Measurements from ENCODE around the gene TRAIP. TPM values are rescaled to one million over a fixed set of nuclear protein-coding genes. Genes with fewer than 3 reads are reported as not detected.
A peak's percentile ranks its signal among the peaks of the same experiment; 100 is the strongest.
"Not testable (repeated sequence)": the region's sequence is repeated elsewhere in the genome, so short reads cannot be mapped to it uniquely, and the experiment has no call there.

The TRAIP gene, protein sequence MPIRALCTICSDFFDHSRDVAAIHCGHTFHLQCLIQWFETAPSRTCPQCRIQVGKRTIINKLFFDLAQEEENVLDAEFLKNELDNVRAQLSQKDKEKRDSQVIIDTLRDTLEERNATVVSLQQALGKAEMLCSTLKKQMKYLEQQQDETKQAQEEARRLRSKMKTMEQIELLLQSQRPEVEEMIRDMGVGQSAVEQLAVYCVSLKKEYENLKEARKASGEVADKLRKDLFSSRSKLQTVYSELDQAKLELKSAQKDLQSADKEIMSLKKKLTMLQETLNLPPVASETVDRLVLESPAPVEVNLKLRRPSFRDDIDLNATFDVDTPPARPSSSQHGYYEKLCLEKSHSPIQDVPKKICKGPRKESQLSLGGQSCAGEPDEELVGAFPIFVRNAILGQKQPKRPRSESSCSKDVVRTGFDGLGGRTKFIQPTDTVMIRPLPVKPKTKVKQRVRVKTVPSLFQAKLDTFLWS
- 1 to 10 TPM in 3 of 4 donors, under 1 TPM in 1; 0.68 to 1.5 (median 1.3) TPM for total RNA-seq
- polyA plus RNA-seq = 0.81 TPM
- long read RNA-seq, donor 1, partial matches to known transcripts = 0 of 1 reads
- long read RNA-seq, donor 1, other reads (novel, unspliced or antisense) = 0 of 1 reads
- long read RNA-seq, donor 2, partial matches to known transcripts = 0 of 2 reads
- long read RNA-seq, donor 2, other reads (novel, unspliced or antisense) = 2 of 2 reads
- long read RNA-seq, donor 3, partial matches to known transcripts = 0 of 2 reads
- long read RNA-seq, donor 3, other reads (novel, unspliced or antisense) = 2 of 2 reads
- long read RNA-seq, donor 4 = 0 reads

DNA sequence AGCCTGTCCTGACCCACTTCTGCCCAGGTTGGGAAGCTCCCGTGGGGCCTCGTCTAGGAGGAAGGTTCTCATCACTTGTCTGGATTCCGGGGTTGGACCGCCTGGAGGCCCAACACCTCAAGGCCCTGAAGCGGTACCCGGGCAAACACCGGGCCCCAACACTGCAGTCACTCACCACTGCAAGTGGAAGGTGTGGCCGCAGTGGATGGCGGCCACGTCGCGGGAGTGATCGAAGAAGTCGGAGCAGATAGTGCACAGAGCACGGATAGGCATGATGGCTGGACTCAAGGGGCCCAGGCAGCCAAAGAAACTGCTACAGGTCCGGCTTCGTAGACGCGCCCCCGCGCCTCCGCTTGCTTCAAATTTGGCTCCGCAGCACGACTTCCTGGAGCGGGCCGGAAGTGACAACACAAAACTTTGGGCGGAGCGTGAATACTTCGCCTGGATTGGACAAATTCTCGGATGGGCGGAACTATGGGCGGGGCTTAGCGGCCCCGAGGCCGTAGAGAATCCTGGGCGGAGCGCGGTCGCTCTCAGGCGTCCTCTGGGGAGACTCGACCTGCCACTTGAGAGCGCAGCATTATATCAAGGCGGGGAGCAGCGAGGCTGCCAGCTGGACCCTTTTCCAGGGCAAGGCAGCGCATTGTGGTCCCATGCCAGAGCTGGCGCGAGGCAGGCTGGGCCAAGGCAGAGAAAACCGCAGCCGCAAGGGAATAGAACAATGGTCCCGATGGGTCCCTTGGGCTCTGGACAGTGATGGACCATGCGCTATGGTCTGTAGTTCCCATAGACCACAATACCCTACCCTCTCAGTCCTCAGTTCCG, at the start of gene TRAIP:
Gene TRAIP (minus strand): TSS at position 384 of the 825 bp plus-strand sequence. CDS start 111 bp downstream, at position 273.
- peak; percentile 94 to 97 (median 97) for DNase-seq
- Histone ChIP-seq H3K4me3 (ENCODE audit: low read length) (peak within 1 kb of the TSS; percentile 46), H3K9me3 (ENCODE audit: control insufficient read depth, low read length) (no peaks in the 10 kb centered on the region), H3K4me1 (ENCODE audit: control insufficient read depth, insufficient read depth, low read length) (no peaks in the 10 kb centered on the region), H3K27ac (ENCODE audit: low read length) (peak within 1 kb of the TSS; percentile 82), H3K27me3 (ENCODE audit: control insufficient read depth, insufficient read depth) (no peaks in the 10 kb centered on the region)
- WGBS = 2% methylated on average over 52 of the region's 52 CpGs
- intact Hi-C loops (cut with DNase I) = no loop called here
- peak; percentile 98 to 99 for ATAC-seq

DNA sequence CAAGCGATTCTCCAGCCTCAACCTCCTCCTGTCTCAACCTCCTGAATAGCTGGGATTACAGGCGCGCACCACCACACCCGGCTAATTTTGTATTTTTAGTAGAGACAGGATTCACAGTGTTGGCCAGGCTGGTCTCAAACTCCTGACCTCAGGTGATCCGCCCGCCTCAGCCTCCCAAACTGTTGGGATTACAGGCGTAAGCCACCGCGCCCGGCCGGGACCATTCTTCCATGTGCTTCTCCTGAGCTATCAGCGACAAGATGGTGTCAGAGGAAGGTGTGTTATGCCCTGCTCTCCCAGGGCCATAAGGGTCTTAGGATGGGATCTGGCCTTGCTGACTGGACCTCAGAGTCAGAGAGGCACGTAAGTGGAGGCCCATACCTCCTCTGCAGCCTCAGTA, 48.1 kb upstream of the TRAIP start:
- not testable (repeated sequence) for H3K27me3 ChIP-seq (ENCODE audit: control insufficient read depth, insufficient read depth); H3K4me1 ChIP-seq (ENCODE audit: control insufficient read depth, insufficient read depth, low read length); H3K4me3 ChIP-seq (ENCODE audit: low read length); H3K27ac ChIP-seq (ENCODE audit: low read length); ATAC-seq; DNase-seq; H3K9me3 ChIP-seq (ENCODE audit: control insufficient read depth, low read length)
- intact Hi-C loops (cut with DNase I) = loop anchor here in 2 of 4 donors (5.0 to 10.0 kb wide), 2 partner anchors 100 to 102 kb away; partner anchors contain the start of gene INKA1 (in 2 of the 2)
- 98% methylated on average over 13 of the region's 13 CpGs for WGBS

DNA sequence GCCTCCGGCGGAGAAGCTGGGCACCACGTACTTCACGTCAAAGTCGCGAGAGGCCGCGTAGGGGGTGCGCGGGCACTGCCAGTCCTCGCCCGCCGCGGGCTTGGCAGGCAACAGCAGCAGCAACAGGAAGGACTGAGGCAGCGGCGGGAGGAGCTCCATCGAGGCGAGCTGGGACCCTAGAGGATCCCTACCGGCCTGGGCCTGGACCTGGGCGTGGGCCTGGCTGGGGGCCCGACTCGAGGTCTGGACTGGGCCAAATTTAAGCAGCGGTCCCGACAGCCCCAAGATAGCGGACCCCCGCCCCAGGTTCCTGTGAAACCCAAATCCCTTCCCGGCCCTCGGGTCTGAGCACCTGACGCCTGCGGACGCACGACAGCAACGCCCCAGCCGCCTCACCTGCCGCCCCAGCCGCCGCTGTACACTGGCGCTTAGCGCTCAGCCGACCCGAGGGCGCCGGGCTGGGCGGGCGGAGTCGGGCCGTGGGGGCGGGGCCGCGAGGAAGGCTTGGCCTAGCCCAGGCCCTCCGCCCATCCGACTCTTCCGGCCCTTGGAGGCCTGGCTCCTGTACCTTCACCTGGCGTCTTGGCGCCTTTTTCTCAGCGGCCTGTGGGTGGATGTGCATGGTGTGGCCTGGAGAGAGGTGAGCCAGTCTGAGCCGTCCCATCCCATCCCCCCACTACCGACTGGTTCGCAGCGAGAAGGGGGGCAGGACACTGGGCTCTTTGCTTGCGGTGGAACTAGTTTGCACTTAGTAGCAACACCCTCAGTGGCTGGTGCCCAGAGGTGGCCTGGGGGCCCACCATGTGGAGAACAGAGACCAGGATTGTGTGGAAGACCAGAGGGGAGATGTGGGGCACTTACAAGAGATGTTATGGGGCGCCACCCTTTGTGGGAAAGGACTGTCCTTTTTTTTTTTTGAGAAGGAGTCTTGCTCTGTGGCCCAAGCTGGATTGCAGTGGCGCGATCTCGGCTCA, 47.4 kb upstream of the TRAIP start, which contains the start of gene MST1R:
Gene MST1R (minus strand): TSS at position 423 of the 974 bp plus-strand sequence. CDS start 264 bp downstream, at position 159.
- ATAC-seq = peak; percentile 85 to 87
- H3K27ac ChIP-seq (ENCODE audit: low read length) = no peak within 1 kb of the TSS

DNA sequence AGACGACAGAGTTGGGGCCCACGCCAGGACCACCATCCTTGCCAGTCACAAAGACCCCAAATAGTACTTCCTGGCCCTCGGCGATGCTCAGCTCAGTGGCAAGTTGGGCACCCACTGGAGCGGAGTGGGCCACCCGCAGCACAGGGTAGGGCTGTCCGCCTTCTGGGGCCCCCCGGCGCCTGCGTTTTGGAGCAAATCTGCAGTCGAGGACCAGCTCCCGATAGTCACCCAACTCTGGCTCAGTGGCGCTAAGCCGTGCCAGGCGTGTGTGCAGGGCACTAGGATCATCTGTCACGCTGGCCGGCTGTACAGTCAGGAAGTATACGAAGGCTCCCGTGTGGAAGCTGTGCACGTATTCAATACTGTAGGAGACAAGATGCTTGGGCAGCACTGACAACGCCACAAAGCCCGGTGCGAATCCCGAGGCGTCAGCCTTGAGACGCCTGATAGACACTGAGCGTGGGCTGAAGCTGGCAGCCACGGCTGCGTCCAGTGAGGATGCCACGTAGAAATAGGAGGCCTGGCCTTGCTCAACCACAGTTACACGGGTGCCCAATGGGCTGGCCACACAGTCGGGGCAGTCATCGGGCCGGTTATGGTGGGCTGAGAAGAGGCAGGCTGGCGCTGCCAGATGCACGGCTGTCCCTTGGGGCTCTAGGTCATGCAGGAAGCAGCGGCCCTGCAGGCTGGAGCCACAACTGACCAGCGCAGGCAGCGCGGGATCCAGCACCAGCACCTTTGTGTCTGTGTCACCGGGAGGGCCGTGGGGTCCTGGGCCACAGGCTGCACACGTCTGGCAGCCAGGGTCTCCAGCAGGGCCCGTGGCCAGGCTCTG, 46.4 kb upstream of the TRAIP start:
- H3K27ac ChIP-seq (ENCODE audit: low read length) = no peak overlapping the region
- H3K4me1 ChIP-seq (ENCODE audit: control insufficient read depth, insufficient read depth, low read length) = no peaks in the 10 kb centered on the region
- ATAC-seq (no peak), DNase-seq (peak in 1 of 3 donors; percentile 24)
- no peaks in the 10 kb centered on the region for H3K27me3 ChIP-seq (ENCODE audit: control insufficient read depth, insufficient read depth)
- WGBS = 91% methylated on average over 44 of the region's 44 CpGs
- no peaks in the 10 kb centered on the region for H3K9me3 ChIP-seq (ENCODE audit: control insufficient read depth, low read length)
- intact Hi-C loops (cut with DNase I) = loop anchor here in 2 of 4 donors (5.0 to 10.0 kb wide), 2 partner anchors 98 to 100 kb away; partner anchors contain the start of gene INKA1 (in 2 of the 2)
- no peak overlapping the region for H3K4me3 ChIP-seq (ENCODE audit: low read length)

More for the DNA sequence above, 47.4 kb upstream of the TRAIP start, which contains the start of gene MST1R:
- H3K27me3 ChIP-seq (ENCODE audit: control insufficient read depth, insufficient read depth) = no peaks in the 10 kb centered on the region
- no peaks in the 10 kb centered on the region for H3K9me3 ChIP-seq (ENCODE audit: control insufficient read depth, low read length)
- 32% methylated on average over 65 of the region's 65 CpGs for WGBS
- peak within 1 kb of the TSS; percentile 26 for H3K4me3 ChIP-seq (ENCODE audit: low read length)
- intact Hi-C loops (cut with DNase I) = loop anchor here in 2 of 4 donors (5.0 to 10.0 kb wide), 2 partner anchors 99 to 101 kb away; partner anchors contain the start of gene INKA1 (in 2 of the 2)
- H3K4me1 ChIP-seq (ENCODE audit: control insufficient read depth, insufficient read depth, low read length) = no peaks in the 10 kb centered on the region
- peak; percentile 76 to 91 (median 90) for DNase-seq

DNA sequence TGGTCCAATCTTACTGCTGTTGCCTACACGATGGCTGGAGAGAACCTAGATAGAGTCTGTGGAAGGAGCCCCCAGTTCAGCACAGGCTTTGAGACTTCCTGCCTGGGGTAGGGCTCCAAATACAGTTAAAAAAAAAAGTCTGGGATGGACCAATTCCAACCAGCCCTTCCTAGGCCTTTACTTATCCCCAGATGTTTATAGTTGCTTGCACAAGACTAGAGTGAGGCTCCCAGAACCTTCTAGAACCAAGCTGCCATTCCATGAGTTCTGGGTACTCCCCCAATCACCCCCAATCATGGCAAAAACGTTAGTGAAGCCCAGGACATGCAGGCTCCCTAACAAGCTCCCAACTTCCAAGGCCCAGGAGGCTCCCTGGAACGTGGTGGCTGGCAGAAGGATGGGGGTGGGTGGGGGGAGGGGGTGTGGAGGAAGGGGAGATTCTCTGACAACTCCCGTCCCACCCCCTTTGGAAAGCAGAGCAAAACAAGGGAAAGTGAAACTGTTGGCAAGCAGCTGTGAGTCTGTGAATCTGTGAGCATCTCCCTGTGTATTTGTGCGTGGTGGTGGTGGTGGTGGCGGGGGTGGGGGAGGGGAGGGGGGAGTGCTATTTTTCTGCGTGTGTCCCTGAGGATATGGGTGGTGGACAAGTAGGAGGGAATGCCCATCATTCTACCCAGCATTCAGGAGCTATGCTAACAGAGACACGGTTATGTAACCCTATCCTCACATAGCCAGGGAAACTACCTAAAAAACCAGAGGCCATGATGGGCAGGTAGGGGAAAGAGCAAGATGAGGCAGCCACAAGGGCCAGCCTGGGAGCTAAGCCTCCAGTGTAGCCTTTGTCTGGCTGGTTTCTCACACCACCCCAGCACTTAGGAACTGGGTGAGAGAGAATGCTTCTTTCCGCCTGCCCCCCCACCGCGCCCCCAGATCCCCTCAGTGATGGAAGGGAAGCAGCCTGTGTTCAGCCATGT, 45.3 kb upstream of the TRAIP start:
- Histone ChIP-seq H3K4me3 (ENCODE audit: low read length) (no peak overlapping the region), H3K27me3 (ENCODE audit: control insufficient read depth, insufficient read depth) (no peaks in the 10 kb centered on the region), H3K9me3 (ENCODE audit: control insufficient read depth, low read length) (no peaks in the 10 kb centered on the region), H3K4me1 (ENCODE audit: control insufficient read depth, insufficient read depth, low read length) (no peaks in the 10 kb centered on the region), H3K27ac (ENCODE audit: low read length) (no peak overlapping the region)
- ATAC-seq (no peak), DNase-seq (no peak)
- WGBS = 57% methylated on average over 11 of the region's 11 CpGs
- intact Hi-C loops (cut with DNase I) = loop anchor here in 2 of 4 donors (5.0 to 10.0 kb wide), 2 partner anchors 97 to 99 kb away; partner anchors contain the start of gene INKA1 (in 2 of the 2)

DNA sequence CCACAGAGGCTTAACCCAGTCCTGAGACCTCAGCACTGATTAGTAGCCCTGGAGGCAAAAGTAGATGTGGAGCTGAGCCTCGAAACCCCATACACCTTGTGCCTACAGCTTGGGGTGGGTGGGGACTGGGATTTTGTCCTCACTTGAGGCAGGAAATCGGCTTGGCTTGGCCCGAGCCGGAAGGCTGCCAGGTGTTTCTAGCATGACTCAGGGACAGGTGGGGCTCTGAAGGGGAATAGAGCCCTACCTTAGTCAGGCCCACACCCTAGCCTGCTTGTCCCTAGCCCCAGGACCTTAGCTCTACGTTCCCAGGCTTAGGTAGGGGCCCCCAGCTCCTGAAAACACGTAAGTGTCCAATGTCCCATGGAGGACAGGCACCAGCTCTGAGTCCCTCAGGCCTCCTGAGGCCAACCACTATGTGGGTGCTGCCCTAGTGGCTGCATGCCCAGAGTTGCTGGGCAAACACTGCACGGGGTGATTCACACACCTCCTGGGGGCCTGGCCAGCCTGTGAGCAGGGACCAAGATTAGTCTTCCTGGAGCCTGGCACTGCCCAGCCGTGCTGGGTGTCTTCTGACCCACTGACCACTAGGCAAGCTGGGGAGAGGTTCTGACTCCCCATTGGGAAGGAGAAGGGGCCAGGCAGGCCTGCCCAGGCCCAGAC, 44.3 kb upstream of the TRAIP start:
- intact Hi-C loops (cut with DNase I) = loop anchor here in 2 of 4 donors (5.0 to 10.0 kb wide), 2 partner anchors 96 to 98 kb away; partner anchors contain the start of gene INKA1 (in 2 of the 2)
- WGBS = 67% methylated on average over 8 of the region's 8 CpGs
- DNase-seq = peak; percentile 46 to 72 (median 69)
- ATAC-seq = peak; percentile 54 to 55
- Histone ChIP-seq H3K27ac (ENCODE audit: low read length) (no peak overlapping the region), H3K9me3 (ENCODE audit: control insufficient read depth, low read length) (no peaks in the 10 kb centered on the region), H3K27me3 (ENCODE audit: control insufficient read depth, insufficient read depth) (no peaks in the 10 kb centered on the region), H3K4me1 (ENCODE audit: control insufficient read depth, insufficient read depth, low read length) (no peaks in the 10 kb centered on the region), H3K4me3 (ENCODE audit: low read length) (no peak overlapping the region)

DNA sequence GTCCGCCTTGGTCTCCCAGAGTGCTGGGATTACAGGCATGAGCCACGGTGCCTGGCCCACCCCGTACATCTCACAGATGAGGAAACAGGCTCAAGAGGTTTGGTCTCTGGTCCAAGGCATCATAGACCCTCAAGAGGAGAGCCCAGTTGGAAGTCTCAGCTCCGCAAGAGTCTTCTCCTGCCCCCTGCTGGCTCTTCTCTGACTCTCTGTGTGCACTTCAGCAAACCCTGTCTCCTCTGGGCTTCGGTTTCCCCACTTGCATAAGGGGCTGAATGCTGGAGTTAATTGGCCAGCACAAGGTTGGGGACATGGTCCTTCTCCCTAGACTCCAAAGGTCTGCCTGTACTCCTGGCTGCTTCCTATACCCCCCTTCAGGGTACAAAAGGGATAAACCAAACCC, 43.5 kb upstream of the TRAIP start:
- 64% methylated on average over 5 of the region's 5 CpGs for whole genome bisulfite sequencing
- ATAC-seq = no peak
- no peaks in the 10 kb centered on the region for H3K9me3 ChIP-seq (ENCODE audit: control insufficient read depth, low read length)
- no peak overlapping the region for H3K4me3 ChIP-seq (ENCODE audit: low read length)
- no peaks in the 10 kb centered on the region for H3K4me1 ChIP-seq (ENCODE audit: control insufficient read depth, insufficient read depth, low read length)
- no peak overlapping the region for H3K27ac ChIP-seq (ENCODE audit: low read length)
- no peak for DNase-seq
- intact Hi-C loops (cut with DNase I) = loop anchor here in 2 of 4 donors (5.0 to 10.0 kb wide), 2 partner anchors 95 to 98 kb away; partner anchors contain the start of gene INKA1 (in 2 of the 2)
- H3K27me3 ChIP-seq (ENCODE audit: control insufficient read depth, insufficient read depth) = no peaks in the 10 kb centered on the region

DNA sequence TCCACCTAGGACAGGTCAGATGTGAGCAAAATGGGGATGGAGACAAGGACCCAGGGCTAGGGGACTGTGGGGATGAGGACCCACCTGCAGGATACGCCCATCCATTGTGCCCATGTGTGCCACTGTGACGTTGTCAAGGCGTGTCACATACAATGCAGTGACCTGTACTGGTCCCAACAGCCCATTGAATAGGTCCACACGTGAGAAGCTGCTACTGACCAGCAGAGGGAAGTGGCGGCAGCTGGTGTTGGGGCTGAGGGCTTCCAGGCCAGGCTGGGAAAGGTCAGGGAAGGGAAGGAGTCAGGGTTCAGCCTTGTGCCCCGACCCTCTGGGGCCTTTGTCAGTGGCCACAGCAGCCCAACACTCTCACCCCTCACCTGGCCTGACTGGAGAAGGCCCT, 42.6 kb upstream of the TRAIP start:
- ATAC-seq = no peak
- Histone ChIP-seq H3K27me3 (ENCODE audit: control insufficient read depth, insufficient read depth) (no peaks in the 10 kb centered on the region), H3K9me3 (ENCODE audit: control insufficient read depth, low read length) (no peaks in the 10 kb centered on the region), H3K4me3 (ENCODE audit: low read length) (no peak overlapping the region), H3K4me1 (ENCODE audit: control insufficient read depth, insufficient read depth, low read length) (no peaks in the 10 kb centered on the region), H3K27ac (ENCODE audit: low read length) (no peak overlapping the region)
- 80% methylated on average over 6 of the region's 6 CpGs for WGBS
- DNase-seq = peak in 1 of 3 donors; percentile 38
- intact Hi-C loops (cut with DNase I) = no loop called here

Measured in right cardiac atrium (tissue), 5 donors.